ENCODE results near the gene SPACDR.

Gene SPACDR

GRCh38 chr7:100407285-100408180, 56.5 kb downstream of the SPACDR start:
- no peak overlapping the region for H3K27ac ChIP-seq
- TF ChIP-seq CTCF (conservative IDR thresholded peaks at IDR 0.05): peak; percentile 89

GRCh38 chr7:100406767-100407166, 57.3 kb downstream of the SPACDR start:
- no peak for TF ChIP-seq CTCF (conservative IDR thresholded peaks at IDR 0.05)
- H3K27ac ChIP-seq: no peak overlapping the region

All from VCaP (cell line).